Measurements from ENCODE around the gene CDH22. TPM values are rescaled to one million over a fixed set of nuclear protein-coding genes. Genes with fewer than 3 reads are reported as not detected.

Gene CDH22
- total and polyA plus RNA-seq, 2 experiments from 2014 or later, result 0.08 to 0.10 TPM

- TF ChIP-seq EZH2 (IDR thresholded peaks at IDR 0.05; ENCODE audit: low read depth, unreplicated experiment) (no peak), ZNF462 (CRISPR knock-in tag; IDR thresholded peaks at IDR 0.05) (no peak), POLR2AphosphoS5 (IDR thresholded peaks at IDR 0.05; ENCODE audit: low read depth) (no peak)
Measured at GRCh38 chr20:46324379-46324778, 16.1 kb upstream of the CDH22 start (continued).

- H3K9me2 ChIP-seq (ENCODE audit: insufficient read depth), result no peaks in the 10 kb centered on the region
- no peaks in the 10 kb centered on the region for H3K79me2 ChIP-seq (replicated peaks; ENCODE audit: insufficient read depth)
- H3K4me3 ChIP-seq, result no peak overlapping the region
- no peaks in the 10 kb centered on the region for H3K36me3 ChIP-seq (ENCODE audit: insufficient read depth)
- no peaks in the 10 kb centered on the region for H3K9me3 Mint-ChIP-seq
- ATAC-seq (no peak), DNase-seq (ENCODE audit: low spot score) (no peak)
- H3K4me3 Mint-ChIP-seq, result no peak overlapping the region
- H3K4me2 ChIP-seq, result no peak overlapping the region
- H3K4me1 Mint-ChIP-seq, result peaks cover 2% of the 10 kb centered on the region; the same call in 2 of the 3 replicates
- peaks cover 3% of the 10 kb centered on the region for H3K27me3 Mint-ChIP-seq (ENCODE audit: insufficient read depth, low read depth, poor library complexity)
- no peaks in the 10 kb centered on the region for H3F3A ChIP-seq (replicated peaks; ENCODE audit: low read depth)
- no peak overlapping the region for H3K27ac ChIP-seq (ENCODE audit: low read depth)
- H3K27ac Mint-ChIP-seq, result no peak overlapping the region
- H3K36me3 Mint-ChIP-seq (ENCODE audit: low read depth), result no peaks in the 10 kb centered on the region
- no peaks in the 10 kb centered on the region for H3K27me3 ChIP-seq (ENCODE audit: insufficient read depth)
- no peak overlapping the region for H2AFZ ChIP-seq
- H3K4me1 ChIP-seq (ENCODE audit: insufficient read depth), result no peaks in the 10 kb centered on the region; the same call in 1 of the 2 replicates
- no peaks in the 10 kb centered on the region for H4K20me1 ChIP-seq (replicated peaks; ENCODE audit: insufficient read depth)
- TF ChIP-seq NANOG (IDR thresholded peaks at IDR 0.05; ENCODE audit: borderline replicate concordance) (no peak), EZH2 (IDR thresholded peaks at IDR 0.05; ENCODE audit: low read depth, unreplicated experiment) (no peak), ETS1 (IDR thresholded peaks at IDR 0.05) (no peak), ZNF462 (CRISPR knock-in tag; IDR thresholded peaks at IDR 0.05) (no peak), POLR2AphosphoS5 (IDR thresholded peaks at IDR 0.05; ENCODE audit: low read depth) (no peak)
Measured at GRCh38 chr20:46323557-46323956, 15.3 kb upstream of the CDH22 start.

All from GM23338 (cell line).